ENCODE measurements around the gene KEAP1.

KEAP1 gene

DNA sequence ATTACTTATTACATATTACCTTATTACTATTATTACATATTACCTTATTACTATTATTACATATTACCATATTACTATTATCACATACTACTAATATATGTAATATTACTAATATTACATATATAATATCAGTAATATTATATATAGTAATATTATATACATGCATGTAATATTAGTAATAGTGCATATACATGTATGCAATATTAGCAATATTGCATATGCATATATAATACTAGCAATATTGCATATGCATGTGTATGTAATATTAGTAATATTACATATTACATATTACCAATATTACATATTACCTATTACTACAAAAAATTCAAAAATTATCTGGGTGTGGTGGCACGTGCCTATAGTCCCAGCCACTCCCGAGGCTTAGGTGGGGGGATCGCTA, 60.5 kb downstream of the KEAP1 start:
- DNase-seq, result no peak

- DNase-seq, result no peak
Measured at GRCh38 chr19:10439588-10439987, 63.6 kb downstream of the KEAP1 start.

All from stimulated activated CD4-positive, alpha-beta T cell treated with anti-CD3 and anti-CD28 coated beads, Interleukin-4, amount 100 ng/mL, for 4 hours (primary cell).